Right ventricle myocardium superior (tissue), 1 donor: Measurements from ENCODE around the gene FAM163B. TPM values are rescaled to one million over a fixed set of nuclear protein-coding genes. Genes with fewer than 3 reads are reported as not detected.

Experiments
- ATAC-seq: fragments of 200-7000 bp; cut with Tn5 transposase; one replicate; pipeline ENCODE4 v1.9.1; 2020; ENCODE audit warnings: mild to moderate bottlenecking; ENCODE audit not compliant: poor library complexity
- DNase-seq: peaks from one replicate; pipeline ENCODE4 v3.0.0-alpha.2; 2020
- intact Hi-C: fragments of 100-400 bp; cut with DNase I; formaldehyde crosslinking; loops from one replicate; pipeline ENCODE4 v1.11.2; 2022
- total RNA-seq: library from RNA; stranded (reverse); fragmentation: NEBNext Ultra II Directional; extraction: Animal tissue kit (Norgen Biotek cat#: 25700); gene quantifications from one replicate; pipeline ENCODE4 v1.2.1, GENCODE V29; 2021
- donor health status: DM: no; HTN: yes; CAD: no; lungs with severe emphysema.

FAM163B gene
- total RNA-seq, 1 donor from 2014 or later: not detected

DNA sequence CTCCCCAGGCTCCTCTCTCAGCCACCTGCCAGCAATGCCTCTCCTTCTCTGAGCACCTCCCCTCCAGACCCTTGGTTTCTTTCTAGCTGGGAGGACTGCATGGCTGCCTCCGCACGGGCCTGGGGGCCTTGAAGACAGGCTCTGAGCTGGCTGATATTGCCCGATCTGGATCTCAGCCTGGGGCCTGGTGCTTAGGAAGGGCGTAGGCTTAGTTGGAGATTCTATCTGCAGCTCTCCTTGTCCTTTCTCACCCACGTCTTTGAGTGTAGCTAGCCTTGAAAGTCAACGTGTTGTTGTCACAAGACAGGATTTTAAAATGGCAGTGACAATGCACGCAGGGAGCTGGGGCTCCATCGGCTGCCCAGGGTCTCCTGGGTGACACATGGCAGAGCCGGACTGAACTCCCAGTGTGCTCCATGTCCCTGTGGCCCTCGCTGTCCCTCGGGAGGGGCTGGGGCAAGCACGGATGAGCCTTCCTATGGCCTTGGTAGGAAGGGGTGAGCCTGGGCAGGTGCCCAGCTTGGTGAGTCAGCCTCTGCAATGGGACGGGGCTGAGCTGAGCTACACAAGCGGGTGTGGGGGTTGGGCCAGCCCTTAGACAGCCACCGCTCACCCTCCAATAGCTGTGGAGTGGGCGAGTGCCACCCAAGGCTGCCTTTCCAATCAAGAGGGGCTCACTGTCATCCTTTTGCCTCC lies 65.3 kb downstream of the FAM163B start:
- intact Hi-C loops: no loop called here

DNA sequence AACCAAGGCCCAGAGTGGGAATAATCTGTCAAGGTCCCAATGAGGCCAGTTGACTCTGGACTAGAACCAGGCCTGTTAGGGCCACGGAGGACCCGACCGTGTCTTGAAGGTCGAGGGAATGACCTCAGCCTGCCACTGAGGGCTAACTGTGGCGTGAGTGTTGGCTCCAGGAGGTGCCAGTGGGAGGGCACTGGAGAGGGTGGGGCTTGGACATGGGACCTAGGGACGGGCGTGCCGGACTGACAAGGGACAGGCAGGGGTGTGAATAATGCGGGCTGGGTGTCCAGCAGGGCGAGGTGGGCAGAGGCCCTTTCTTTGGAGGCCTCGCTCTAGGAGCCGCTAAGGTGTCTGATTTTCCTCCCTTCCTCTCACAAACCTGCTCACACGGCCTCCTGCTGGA lies 67.2 kb downstream of the FAM163B start:
- DNase-seq (no peak), ATAC-seq (no peak)
- intact Hi-C loops: no loop called here

More for the DNA sequence above, 65.3 kb downstream of the FAM163B start:
- DNase-seq: no peak
- ATAC-seq: no peak

DNA sequence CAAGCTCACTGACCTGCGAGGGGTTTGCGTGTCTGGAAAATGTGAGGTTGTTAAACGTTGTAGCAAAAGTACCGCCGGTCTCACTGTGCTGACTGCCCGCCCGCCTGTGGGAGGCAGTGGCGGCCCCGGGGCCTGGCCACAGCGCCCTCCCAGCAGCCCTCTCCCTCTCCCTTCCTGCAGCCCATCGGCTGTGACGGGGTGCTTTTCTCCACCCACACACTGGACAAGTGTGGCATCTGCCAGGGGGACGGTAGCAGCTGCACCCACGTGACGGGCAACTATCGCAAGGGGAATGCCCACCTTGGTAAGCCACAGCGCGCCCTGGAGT lies 68.5 kb downstream of the FAM163B start:
- ATAC-seq (no peak), DNase-seq (no peak)
- intact Hi-C loops: no loop called here

DNA sequence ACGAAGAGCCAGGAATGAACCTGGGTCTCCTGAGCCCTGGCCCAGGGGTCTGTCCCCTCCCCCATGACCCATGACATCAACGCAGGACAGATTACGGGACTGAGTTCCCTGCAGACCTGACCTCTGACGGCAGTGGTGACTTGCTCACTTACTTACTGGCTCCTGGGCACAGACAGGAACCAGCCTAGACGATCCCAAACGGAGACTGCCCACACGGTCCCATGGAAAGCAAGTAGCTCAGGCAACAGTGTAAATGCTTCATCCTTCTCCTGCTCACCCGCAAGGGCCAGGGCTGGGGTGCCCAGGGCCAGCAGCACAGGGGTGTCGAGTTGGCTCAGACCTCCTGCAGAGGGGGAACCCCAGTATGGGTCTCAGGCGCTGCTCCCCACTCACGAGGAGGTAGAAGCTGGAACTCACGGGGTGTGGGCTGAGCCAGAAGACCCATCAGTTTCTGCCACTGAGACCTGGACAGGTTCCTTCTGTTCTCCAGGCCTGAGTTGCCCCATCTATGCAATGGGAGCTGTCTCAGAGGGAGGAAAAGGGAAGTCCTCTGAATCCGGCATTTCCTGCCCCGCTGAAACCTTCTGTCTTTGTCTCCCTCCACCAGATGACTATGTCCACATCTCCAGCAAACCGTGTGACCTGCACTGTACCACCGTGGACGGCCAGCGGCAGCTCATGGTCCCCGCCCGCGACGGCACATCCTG lies 69.0 kb downstream of the FAM163B start:
- intact Hi-C loops: no loop called here
- DNase-seq (no peak), ATAC-seq (no peak)

DNA sequence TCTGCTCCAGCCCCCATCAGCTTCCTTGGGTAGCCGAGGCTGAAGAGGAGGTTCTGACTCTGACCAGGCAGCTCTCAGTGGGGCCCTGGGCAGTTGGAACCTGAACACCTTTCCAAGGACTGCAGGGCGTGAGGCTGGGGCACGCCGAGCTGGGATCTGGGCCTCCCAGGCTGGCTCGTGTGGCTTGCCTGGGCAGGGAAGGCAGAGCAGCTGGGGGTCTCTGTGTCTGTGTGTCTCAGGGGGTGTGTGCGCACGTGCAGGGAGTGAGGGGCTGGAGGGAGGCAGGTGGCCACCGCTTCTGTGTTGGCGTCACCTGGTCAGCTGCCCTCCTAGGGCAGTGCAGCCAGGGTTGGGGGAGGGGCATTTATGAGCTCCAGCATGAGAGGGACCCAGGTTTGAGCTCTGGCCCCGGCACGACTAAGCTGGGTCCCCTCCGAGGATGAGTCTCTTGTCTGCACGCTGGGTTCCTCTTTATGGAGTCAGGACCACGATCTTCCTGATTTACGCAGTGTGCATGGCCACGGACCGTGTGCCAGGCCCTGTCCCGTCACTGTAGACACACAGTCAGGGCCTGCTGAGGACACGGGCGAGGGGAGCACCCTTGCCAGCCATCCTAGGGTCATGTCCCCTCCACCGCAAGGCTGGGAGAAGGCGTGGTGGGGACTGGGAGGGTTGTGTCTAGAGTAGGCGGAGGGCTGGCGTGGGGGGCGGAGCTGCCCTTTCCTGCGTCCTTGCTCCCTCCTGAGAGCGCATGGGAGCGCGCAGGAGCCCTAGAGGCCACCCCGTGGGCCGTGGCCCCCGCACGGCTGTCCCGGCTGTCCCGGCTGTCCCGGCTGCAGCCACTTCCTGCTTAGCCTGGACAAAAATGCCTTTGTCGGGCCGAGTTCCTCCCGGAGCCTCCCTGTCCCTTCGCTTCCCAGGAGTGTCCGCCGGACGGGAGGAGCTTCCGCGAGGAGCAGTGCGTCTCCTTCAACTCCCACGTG lies 70.0 kb downstream of the FAM163B start:
- DNase-seq (peak; percentile 83), ATAC-seq (peak; percentile 72)
- intact Hi-C loops: no loop called here

DNA sequence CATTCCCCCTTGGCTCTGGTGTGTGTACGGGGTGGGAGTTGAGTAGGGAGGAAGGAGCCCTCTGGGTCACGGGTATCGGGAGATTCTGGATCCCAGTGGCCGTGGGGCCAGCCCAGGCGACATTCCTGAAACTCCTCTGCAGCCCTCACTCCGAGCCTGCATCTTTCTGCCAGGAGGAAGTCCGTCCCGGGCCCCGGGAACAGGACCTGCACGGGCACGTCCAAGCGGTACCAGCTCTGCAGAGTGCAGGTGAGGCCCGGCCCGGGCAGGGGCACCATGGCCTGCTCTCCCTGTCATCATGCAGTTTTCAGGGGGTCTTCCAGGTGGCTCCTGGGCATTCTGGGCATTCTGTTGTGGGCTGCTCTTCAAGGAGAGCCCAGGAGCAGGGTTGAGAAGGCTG lies 71.0 kb downstream of the FAM163B start:
- ATAC-seq (no peak), DNase-seq (no peak)
- intact Hi-C loops: no loop called here

DNA sequence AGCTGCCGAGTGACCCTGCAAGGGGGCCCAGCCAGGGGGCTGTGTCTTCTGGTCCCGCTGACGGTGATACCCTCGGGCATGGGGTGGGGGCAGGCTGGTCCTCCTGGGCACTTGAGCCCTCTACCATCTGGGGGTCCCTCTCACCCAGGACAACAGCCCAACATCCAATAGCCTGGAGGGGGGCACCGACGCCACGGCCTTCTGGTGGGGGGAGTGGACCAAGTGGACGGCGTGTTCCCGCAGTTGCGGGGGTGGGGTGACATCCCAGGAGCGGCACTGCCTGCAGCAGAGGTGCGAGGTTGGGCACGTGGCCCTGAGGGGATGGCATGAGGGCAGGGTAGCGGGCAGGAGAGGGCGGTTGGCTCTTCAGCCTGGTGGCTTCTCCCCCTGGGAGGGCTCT lies 71.9 kb downstream of the FAM163B start:
- ATAC-seq (no peak), DNase-seq (no peak)
- intact Hi-C loops: no loop called here

DNA sequence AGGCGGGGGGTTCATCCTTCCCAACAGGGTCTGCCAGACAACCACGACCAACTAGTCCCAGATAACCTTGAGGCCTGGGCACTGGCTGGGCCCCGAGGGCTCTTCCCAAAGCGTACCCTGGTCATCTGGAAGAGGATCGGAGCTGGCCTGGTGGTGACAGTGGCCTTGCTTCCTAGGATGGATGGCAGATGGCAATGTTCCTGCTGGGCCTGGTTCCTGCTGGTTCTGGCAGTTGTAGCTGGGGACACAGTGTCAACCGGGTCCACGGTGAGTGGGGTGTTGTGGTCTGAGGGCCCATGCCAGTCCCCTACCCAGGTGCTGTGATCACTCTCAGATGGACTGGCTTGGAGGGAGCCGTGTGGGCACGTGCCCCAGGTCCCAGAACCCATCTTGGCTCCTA lies 72.7 kb downstream of the FAM163B start:
- DNase-seq (no peak), ATAC-seq (no peak)
- intact Hi-C loops: no loop called here

DNA sequence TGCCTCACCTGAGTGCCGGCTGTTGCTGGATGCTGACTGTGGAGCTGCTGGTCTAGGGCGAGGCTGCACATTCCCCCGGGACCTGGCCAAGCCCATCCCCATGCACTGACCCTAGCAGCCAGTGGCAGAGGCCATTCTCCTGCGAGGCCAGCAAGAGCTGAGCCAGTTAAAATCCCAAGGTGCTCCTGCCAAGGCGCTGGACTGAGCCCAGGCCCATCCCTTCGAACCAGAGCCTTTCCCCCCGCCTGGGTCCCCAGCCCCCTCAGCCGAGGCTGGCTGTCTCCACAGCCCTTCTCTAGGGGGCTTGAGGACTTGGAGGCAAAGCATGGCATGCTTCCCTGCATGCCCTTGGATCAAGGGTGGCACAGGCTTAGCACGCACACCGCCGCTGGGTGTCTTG lies 73.1 kb downstream of the FAM163B start:
- DNase-seq (no peak), ATAC-seq (no peak)
- intact Hi-C loops: no loop called here

DNA sequence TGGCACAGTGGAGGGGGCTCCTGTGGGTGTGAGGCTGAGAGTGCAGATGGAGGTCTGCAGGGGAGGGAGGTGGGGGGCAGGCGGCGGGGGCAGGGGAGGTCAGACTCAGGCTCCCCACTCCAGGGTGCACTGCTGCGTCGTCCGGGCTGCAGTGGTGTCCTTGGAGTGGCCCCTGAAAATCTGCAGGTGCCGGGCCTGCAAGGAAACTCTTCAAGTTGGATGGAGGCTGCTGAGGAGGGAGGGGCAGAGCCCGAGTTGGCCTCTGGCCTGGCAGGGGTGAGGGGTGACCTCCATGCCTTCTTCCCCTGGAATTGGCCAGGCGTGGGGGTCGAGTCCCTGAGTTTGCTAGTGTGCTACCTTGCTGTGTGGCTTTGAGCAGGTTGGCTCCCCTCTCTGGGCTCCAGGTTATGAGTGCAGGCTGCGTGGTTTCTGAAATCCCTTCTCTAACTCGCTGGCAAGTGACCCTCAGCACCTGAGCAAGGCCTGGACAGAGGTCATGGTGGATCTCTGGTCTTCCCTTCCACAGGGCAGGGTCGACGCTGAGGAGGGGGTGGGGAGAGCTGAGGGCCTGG lies 73.8 kb downstream of the FAM163B start:
- DNase-seq: no peak
- no peak for ATAC-seq
- intact Hi-C loops: no loop called here

DNA sequence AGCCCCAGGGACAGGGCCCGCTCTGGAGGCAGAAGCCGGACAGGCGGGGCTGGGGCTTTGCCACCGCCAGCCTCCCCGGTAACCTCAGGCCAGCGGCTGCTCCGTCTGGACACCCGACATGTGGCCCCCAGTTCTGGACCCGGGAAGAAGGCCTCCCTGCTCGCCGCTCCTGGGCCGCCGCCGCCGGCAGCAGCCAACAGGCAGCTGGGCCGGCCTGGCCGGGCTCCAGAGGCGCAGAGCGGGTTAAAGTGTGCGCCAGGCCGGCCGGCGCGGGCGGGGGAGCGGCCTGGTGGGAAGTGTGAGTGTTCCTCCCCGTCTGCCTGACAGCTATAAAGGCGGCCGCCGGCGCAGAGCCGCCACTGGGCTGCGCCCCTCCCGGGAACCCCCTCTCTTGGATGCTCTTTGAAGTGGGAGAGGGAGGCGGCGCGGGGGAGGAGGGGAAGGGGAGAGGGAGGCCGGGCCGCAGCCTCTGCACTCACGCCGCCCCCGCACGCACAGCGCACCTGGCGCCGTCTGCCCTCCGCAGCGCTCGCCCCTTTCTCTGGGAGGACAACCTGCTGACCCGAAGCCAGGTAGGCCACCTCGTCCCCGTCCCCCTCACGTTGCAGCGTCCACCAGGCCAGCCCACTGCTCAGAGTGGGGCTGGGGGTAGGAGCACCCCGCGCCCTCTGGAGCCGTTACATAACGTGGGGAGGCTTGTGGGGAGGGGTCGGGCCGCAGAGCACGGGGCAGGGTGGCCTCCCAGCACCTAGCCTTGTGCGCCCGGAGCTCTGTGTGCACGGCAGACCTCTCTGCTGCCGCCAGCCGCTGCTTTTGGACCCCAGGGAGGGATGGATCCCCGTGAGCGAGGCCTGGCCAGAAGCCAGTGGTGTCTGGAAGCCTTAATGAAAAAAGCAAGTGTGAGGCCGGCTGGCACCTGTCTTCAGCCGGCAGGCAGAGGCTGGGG lies 74.6 kb downstream of the FAM163B start, which contains the start of gene ADAMTSL2:
TSS of gene ADAMTSL2 (plus strand) at position 359 of the 946 bp plus-strand sequence. CDS start 2,009 bp downstream, outside the sequence.
- peak; percentile 81 for ATAC-seq
- DNase-seq: peak; percentile 87
- intact Hi-C loops: loop anchor here (5.0 kb wide), 1 partner anchor 193 kb away; no protein-coding TSS in a partner anchor

DNA sequence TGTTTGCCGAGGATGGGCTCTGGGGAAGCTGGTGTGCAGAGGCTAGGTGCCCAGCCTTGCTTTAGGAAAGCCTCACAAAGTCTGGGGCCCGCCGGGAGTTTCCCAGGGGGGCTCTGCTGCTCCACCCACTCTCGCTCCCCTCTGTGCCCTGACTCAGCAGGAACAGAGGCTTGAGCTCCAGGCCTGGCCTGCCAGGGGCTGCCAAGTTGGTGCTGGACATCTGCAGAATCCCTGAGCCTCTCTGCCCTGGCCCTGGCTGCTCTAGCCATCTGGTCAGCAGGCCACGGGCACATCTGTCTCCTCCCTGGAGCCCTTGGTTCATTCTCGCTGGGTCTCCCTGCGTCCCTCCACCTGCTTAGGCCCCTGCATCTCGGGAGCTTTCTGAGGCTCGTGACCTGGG lies 75.3 kb downstream of the FAM163B start:
- ATAC-seq: peak; percentile 25
- DNase-seq: peak; percentile 65
- intact Hi-C loops: loop anchor here (5.0 kb wide), 1 partner anchor 193 kb away; no protein-coding TSS in a partner anchor

DNA sequence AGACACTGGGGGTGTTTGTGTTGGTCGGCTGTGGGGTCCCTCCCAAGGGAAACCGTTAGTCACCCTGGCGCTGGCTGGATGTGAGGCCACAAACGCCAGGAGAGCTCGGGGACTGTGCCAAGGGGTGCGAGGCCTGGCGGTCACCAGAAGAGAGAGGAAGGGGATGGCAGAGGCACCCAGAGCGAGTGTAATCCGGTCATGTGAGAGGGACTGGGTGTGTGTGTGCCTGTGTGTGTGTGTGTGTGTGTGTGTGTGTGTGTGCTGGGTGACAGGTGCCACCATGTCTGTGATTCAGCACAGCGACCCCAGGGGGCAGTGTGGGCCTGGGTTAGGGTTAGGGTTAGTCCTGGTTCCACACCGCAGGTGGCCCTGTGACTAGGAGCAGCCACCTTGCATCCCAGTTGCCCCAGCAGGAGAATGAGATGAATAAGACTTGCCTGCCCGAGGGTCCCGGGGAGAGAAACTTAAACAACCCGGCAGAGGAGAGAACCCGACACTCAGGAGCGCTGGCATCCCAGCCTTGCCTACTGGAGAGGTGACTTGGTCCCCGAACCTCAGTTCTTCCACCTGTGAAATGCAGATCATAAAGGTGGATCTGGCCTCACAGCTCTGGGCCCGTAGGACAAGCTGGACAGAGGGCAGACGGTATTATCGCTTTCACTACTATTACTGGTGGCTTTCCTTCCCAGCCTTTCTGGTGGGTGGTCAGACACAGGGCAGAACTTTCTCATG lies 76.1 kb downstream of the FAM163B start:
- intact Hi-C loops: loop anchor here (5.0 kb wide), 1 partner anchor 194 kb away; no protein-coding TSS in a partner anchor
- peak; percentile 60 for ATAC-seq
- peak; percentile 82 for DNase-seq

DNA sequence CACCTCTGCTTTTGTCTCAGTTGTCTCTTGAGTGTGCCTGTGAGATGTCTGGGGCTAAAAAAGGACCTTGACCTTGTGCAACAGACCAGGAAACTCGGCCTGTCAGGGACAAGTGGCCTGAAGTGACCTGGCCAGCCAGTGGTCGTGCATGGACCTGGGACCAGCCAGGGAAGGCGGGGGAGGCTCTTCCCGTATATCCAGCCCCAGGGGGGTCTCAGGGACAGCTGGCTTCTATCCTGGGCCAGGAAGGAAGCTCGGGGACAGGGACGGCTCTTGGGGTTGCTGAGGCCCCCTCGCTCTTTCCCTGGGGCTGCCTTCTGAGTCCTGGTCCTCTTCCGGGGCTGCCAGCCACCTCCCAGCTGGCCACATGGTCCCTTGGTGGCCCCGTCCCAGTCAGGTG lies 77.9 kb downstream of the FAM163B start:
- DNase-seq (no peak), ATAC-seq (no peak)
- intact Hi-C loops: loop anchor here (5.0 kb wide), 1 partner anchor 196 kb away; no protein-coding TSS in a partner anchor

DNA sequence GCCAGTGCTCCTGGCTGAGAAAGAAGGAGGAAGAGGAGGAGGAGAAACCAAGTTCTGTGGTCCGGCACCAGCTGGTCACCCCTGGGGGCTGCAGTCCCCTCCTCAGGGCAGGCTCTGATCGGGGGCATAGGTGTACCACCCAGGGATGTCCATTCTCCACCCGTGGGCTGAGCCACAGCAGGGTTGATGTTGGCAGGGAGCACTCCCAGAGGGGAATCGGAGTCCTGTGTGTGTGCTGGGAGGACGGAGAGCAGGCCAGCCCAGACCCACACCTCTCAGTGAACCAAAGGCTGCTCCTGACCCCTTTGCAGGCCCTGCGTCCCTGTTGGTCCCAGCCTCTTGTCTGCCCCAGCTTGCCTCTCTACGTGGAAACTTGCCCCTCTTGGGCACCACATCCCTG lies 79.3 kb downstream of the FAM163B start:
- ATAC-seq (no peak), DNase-seq (no peak)
- intact Hi-C loops: loop anchor here (5.0 kb wide), 1 partner anchor 197 kb away; no protein-coding TSS in a partner anchor

DNA sequence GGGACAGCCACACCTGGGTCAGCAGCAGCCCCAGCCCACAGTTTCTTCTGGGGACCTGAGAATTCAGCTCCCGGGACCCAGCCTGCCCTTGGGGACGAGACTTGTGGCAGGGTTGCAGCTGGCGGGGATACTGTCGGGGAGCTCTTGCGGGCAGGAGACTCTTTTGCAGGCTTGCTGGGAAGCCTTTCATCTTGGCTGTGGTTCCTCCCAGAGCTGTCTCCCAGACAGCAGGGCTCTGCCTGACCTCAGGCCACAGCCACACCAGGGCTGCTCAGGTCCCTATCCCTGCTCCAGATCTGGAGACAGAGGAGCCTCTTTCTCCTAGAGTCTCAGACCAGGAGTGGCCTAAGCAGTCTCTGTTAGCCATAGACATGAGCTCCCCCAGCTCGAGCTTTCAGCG lies 79.7 kb downstream of the FAM163B start:
- DNase-seq: no peak
- intact Hi-C loops: no loop called here
- no peak for ATAC-seq

DNA sequence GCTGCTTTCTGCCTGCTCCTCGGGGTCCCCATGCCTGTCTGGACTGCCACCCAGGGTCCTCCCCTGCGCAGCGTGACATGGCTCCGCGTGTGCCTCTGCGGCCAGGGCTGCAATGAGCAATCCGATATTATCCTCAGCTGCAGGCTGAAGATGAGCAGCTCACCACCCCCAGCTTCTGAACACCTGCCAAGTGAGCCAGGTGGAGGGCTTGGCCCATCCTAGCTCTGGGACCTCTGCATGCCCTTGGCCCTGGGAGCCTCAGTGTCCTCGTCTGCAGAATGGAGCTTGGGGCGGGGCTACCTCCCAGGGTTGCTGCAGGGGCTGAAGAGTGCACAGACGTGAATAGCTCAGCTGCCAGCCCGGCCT lies 80.3 kb downstream of the FAM163B start:
- intact Hi-C loops: no loop called here
- ATAC-seq (no peak), DNase-seq (no peak)
